DOHH2 (cell line): Measurements from ENCODE around the gene PDGFD.

Experiments used
- CTCF ChIP-seq: fragments of 200-600 bp; sonication (generic); IDR thresholded peaks from one replicate; pipeline ENCODE4 v1.5.1; 2014; ENCODE audit warnings: antibody characterized with exemption, mild to moderate bottlenecking, low read depth, low read length; ENCODE audit not compliant: poor library complexity, severe bottlenecking
- EZH2phosphoT487 ChIP-seq: fragments of 200-600 bp; sonication (generic); IDR thresholded peaks from 2 replicates; pipeline ENCODE4 v1.6.1; 2017; ENCODE audit warnings: borderline replicate concordance, mild to moderate bottlenecking, antibody characterized with exemption, low read length, moderate library complexity, mixed read lengths

- TF ChIP-seq CTCF (no peak), EZH2phosphoT487 (no peak)
Observed at GRCh38 chr11:103987629-103988594, 176.0 kb downstream of the PDGFD start.
